HCT116 (cell line): ENCODE measurements around the gene GNG7. TPM values are rescaled to one million over a fixed set of nuclear protein-coding genes. Genes with fewer than 3 reads are reported as not detected.

Source experiments
- ATAC-seq: fragments of 200-7000 bp; cut with Tn5 transposase; 2 replicates; pipeline ENCODE4 v1.9.1; 2020; ENCODE audit warnings: mild to moderate bottlenecking, moderate library complexity
- BruUV-seq: library from RNA; stranded (reverse); fragments of 400-500 nt; replicated peaks from 2 replicates; lab custom pipeline; 2021; lab: Mats Ljungman, UMichigan
- CTCF ChIA-PET: fragments of 300-600 bp; sonication (Branson Sonifier 250); formaldehyde crosslinking; loops from one replicate; lab custom pipeline; 2021; ENCODE audit warnings: antibody characterized with exemption; lab: Charles Lee
- POLR2A ChIA-PET: fragments of 300-600, 350-600 bp; sonication (Branson Sonifier 250); formaldehyde crosslinking; loops from one replicate; lab custom pipeline; 2021; ENCODE audit warnings: antibody characterized with exemption; lab: Charles Lee
- RAD21 ChIA-PET, 2 experiments: fragments of 300-600 bp; sonication (Branson Sonifier 250); formaldehyde crosslinking; loops; one replicate each; lab custom pipeline; 2023; ENCODE audit warnings: low total read pairs in 2 of 2; ENCODE audit not compliant: uncharacterized antibody in 2 of 2, unreplicated experiment in 2 of 2, low non-redundant PET in 1 of 2; lab: Charles Lee
- DNase-seq: peaks from one replicate; pipeline ENCODE4 v3.0.0-alpha.2; 2010; ENCODE audit warnings: low read depth, low spot score
- H2AFZ ChIP-seq: fragments of 200-600 bp; shearing (Covaris generic), sonication (generic); 2 replicates; pipeline ENCODE4 v1.6.1; 2017; ENCODE audit warnings: low read depth, mixed run types, mixed read lengths, antibody characterized with exemption, low read length; ENCODE audit not compliant: poor library complexity, severe bottlenecking
- H3K27ac ChIP-seq: 2 replicates; pipeline ENCODE4 v1.5.1; 2012; ENCODE audit warnings: low read depth, low read length
- H3K27me3 ChIP-seq: fragments of 200-600 bp; sonication (generic); 2 replicates; pipeline ENCODE4 v1.6.1; 2016; ENCODE audit warnings: mixed run types, low read length, mixed read lengths; ENCODE audit not compliant: insufficient read depth
- H3K36me3 ChIP-seq, 2 experiments: fragments of 200-500 bp in 1 of 2; fragments of 200-600 bp in 1 of 2; sonication (Bioruptor generic) in 1 of 2; sonication (generic) in 1 of 2; 2 replicates each; pipeline versions ENCODE4 v1.5.1 to v1.6.1; 2014 to 2016; ENCODE audit warnings: low read length in 2 of 2, inconsistent platforms in 1 of 2, mixed read lengths in 1 of 2, mixed run types in 1 of 2; ENCODE audit not compliant: insufficient read depth in 2 of 2, control insufficient read depth in 1 of 2
- H3K4me1 ChIP-seq, 2 experiments: fragments of 200-600 bp in 1 of 2; sonication (generic) in 1 of 2; 2 replicates each; pipeline versions ENCODE4 v1.5.1 to v1.6.1; 2012 to 2017; ENCODE audit warnings: low read length in 2 of 2, inconsistent platforms in 1 of 2, mild to moderate bottlenecking in 1 of 2, mixed read lengths in 1 of 2, mixed run types in 1 of 2, moderate library complexity in 1 of 2; ENCODE audit not compliant: insufficient read depth in 2 of 2, control insufficient read depth in 1 of 2
- H3K4me2 ChIP-seq: fragments of 200-600 bp; sonication (generic); 2 replicates; pipeline ENCODE4 v1.6.1; 2017; ENCODE audit warnings: mixed run types, low read length, mixed read lengths
- H3K4me3 ChIP-seq, 2 experiments: fragments of 200-600 bp in 1 of 2; sonication (generic) in 1 of 2; replicated peaks in 1 of 2; 2 replicates each; pipeline ENCODE4 v1.5.1; 2011 to 2016; ENCODE audit warnings: low read length in 2 of 2, control low read depth in 1 of 2, low read depth in 1 of 2, mild to moderate bottlenecking in 1 of 2, mixed read lengths in 1 of 2, mixed run types in 1 of 2
- H3K79me2 ChIP-seq: fragments of 200-600 bp; sonication (generic); 2 replicates; pipeline ENCODE4 v1.6.1; 2017; ENCODE audit warnings: mild to moderate bottlenecking, mixed run types, low read length, moderate library complexity, mixed read lengths; ENCODE audit not compliant: insufficient read depth
- H3K9ac ChIP-seq: fragments of 200-600 bp; sonication (generic); 2 replicates; pipeline ENCODE4 v1.6.1; 2016; ENCODE audit warnings: low read length, mixed read lengths
- H3K9me2 ChIP-seq: fragments of 200-600 bp; sonication (generic), shearing (Covaris generic); 2 replicates; pipeline ENCODE4 v1.6.1; 2017; ENCODE audit warnings: mixed run types, mild to moderate bottlenecking, moderate library complexity; ENCODE audit not compliant: insufficient read depth
- H3K9me3 ChIP-seq, 2 experiments: fragments of 200-500 bp in 1 of 2; fragments of 200-600 bp in 1 of 2; sonication (Bioruptor generic) in 1 of 2; sonication (generic) in 1 of 2; 2 replicates each; pipeline ENCODE4 v1.6.1; 2014 to 2017; ENCODE audit warnings: low read length in 2 of 2, mixed read lengths in 2 of 2, inconsistent platforms in 1 of 2, low read depth in 1 of 2, mild to moderate bottlenecking in 1 of 2, mixed run types in 1 of 2, moderate library complexity in 1 of 2; ENCODE audit not compliant: control insufficient read depth in 1 of 2, insufficient read depth in 1 of 2
- H4K20me1 ChIP-seq: fragments of 200-600 bp; sonication (generic), shearing (Covaris generic); 2 replicates; pipeline ENCODE4 v1.6.1; 2017; ENCODE audit warnings: mixed run types, mild to moderate bottlenecking, moderate library complexity; ENCODE audit not compliant: insufficient read depth
- CBX3 ChIP-seq: IDR thresholded peaks from 2 replicates; pipeline ENCODE4 v1.6.1; 2012; ENCODE audit warnings: low read depth
- CEBPB ChIP-seq: IDR thresholded peaks from 2 replicates; pipeline ENCODE4 v1.6.1; 2012; ENCODE audit warnings: low read depth
- EGR1 ChIP-seq: IDR thresholded peaks from 2 replicates; pipeline ENCODE4 v1.6.1; 2012; ENCODE audit warnings: low read depth
- ELF1 ChIP-seq: IDR thresholded peaks from 2 replicates; pipeline ENCODE4 v1.6.1; 2012; ENCODE audit warnings: low read depth, borderline replicate concordance
- EZH2 ChIP-seq: fragments of 200-600 bp; sonication (generic); IDR thresholded peaks from 2 replicates; pipeline ENCODE4 v1.6.1; 2017; ENCODE audit warnings: antibody characterized with exemption, mixed run types
- EZH2phosphoT487 ChIP-seq: fragments of 200-600 bp; IDR thresholded peaks from 2 replicates; pipeline ENCODE4 v1.6.1; 2018; ENCODE audit warnings: antibody characterized with exemption, borderline replicate concordance
- FOSL1 ChIP-seq: IDR thresholded peaks from 2 replicates; pipeline ENCODE4 v1.6.1; 2012; ENCODE audit warnings: low read depth
- JUND ChIP-seq: IDR thresholded peaks from 2 replicates; pipeline ENCODE4 v1.6.1; 2012
- POLR2A ChIP-seq: IDR thresholded peaks from 2 replicates; pipeline ENCODE4 v1.7.0; 2011; ENCODE audit warnings: borderline replicate concordance; ENCODE audit not compliant: insufficient read depth, insufficient read length; ENCODE audit errors: extremely low read depth
- SIN3A ChIP-seq: IDR thresholded peaks from 2 replicates; pipeline ENCODE4 v1.6.1; 2012; ENCODE audit warnings: low read depth
- SRF ChIP-seq: IDR thresholded peaks from 2 replicates; pipeline ENCODE4 v1.6.1; 2012; ENCODE audit warnings: low read depth
- YY1 ChIP-seq: IDR thresholded peaks from 2 replicates; pipeline ENCODE4 v1.6.1; 2011; ENCODE audit warnings: low read length, low read depth, moderate library complexity, mild to moderate bottlenecking; ENCODE audit not compliant: insufficient replicate concordance; ENCODE audit errors: extremely low read depth
- ZFX ChIP-seq: fragments of 450-650 bp; IDR thresholded peaks from 2 replicates; pipeline ENCODE4 v1.6.1; 2017
- ZNF274 ChIP-seq: fragments of 200-500 bp; sonication (Bioruptor generic); IDR thresholded peaks from 2 replicates; pipeline ENCODE4 v1.6.1; 2014; ENCODE audit warnings: mild to moderate bottlenecking, low read depth, low read length, inconsistent platforms
- intact Hi-C: fragments of 100-400 bp; cut with micrococcal nuclease; formaldehyde crosslinking; loops from 2 replicates; pipeline ENCODE4 v1.10.0; 2022
- total RNA-seq: library from RNA; stranded (reverse); gene quantifications from one replicate; pipeline ENCODE4 v1.2.1, GENCODE V29; 2021; ENCODE audit not compliant: unreplicated experiment
- TF ChIP-seq, protein P1 (sequence below), 3 experiments: fragments of 200-600 bp in 1 of 3; sonication (generic) in 1 of 3; IDR thresholded peaks in 2 of 3; conservative IDR thresholded peaks in 1 of 3; 2 replicates each; pipeline ENCODE4 v1.5.1; 2012 to 2017; ENCODE audit warnings: low read depth in 2 of 3, low read length in 2 of 3, antibody characterized with exemption in 1 of 3, borderline replicate concordance in 1 of 3, control low read depth in 1 of 3, mild to moderate bottlenecking in 1 of 3, mixed read lengths in 1 of 3, mixed run types in 1 of 3, moderate library complexity in 1 of 3; ENCODE audit not compliant: insufficient read depth in 1 of 3
- TF ChIP-seq, protein P2 (sequence below): IDR thresholded peaks from 2 replicates; pipeline ENCODE4 v1.6.1; 2011; ENCODE audit warnings: mild to moderate bottlenecking, low read length, moderate library complexity; ENCODE audit not compliant: insufficient replicate concordance; ENCODE audit errors: extremely low read depth
- TF ChIP-seq, protein P3 (sequence below): IDR thresholded peaks from 2 replicates; pipeline ENCODE4 v1.6.1; 2012

Gene GNG7
- total RNA-seq, 1 experiment from 2014 or later = 11.3 TPM

DNA sequence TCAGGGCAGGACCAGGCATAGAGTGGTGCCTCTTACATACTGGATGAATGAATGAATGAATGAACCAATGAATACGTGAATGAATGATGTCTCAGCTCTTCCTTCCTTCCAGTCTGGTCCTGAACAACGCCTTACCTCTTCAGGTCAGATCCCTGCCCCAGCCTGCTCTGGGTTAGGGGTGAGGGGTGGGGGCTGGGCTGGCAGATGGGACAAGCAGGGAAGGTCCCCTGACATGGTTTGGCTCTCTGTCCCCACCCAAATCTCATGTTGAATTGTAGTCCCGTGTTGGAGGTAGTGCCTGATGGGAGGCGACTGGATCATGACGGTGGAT lies 9.3 kb upstream of the GNG7 start (continued):
- TF ChIP-seq, protein P1, sequence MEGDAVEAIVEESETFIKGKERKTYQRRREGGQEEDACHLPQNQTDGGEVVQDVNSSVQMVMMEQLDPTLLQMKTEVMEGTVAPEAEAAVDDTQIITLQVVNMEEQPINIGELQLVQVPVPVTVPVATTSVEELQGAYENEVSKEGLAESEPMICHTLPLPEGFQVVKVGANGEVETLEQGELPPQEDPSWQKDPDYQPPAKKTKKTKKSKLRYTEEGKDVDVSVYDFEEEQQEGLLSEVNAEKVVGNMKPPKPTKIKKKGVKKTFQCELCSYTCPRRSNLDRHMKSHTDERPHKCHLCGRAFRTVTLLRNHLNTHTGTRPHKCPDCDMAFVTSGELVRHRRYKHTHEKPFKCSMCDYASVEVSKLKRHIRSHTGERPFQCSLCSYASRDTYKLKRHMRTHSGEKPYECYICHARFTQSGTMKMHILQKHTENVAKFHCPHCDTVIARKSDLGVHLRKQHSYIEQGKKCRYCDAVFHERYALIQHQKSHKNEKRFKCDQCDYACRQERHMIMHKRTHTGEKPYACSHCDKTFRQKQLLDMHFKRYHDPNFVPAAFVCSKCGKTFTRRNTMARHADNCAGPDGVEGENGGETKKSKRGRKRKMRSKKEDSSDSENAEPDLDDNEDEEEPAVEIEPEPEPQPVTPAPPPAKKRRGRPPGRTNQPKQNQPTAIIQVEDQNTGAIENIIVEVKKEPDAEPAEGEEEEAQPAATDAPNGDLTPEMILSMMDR (IDR thresholded peaks at IDR 0.05 in 2 of 3, conservative IDR thresholded peaks at IDR 0.05 in 1 of 3; ENCODE audit: borderline replicate concordance in 1 of 3, insufficient read depth in 1 of 3, low read depth in 2 of 3, low read length in 2 of 3) = no peak
- TF ChIP-seq ELF1 (no peak), SIN3A (no peak), FOSL1 (no peak), EZH2phosphoT487 (no peak), SRF (no peak), EGR1 (no peak), POLR2A (no peak), CEBPB (no peak)

DNA sequence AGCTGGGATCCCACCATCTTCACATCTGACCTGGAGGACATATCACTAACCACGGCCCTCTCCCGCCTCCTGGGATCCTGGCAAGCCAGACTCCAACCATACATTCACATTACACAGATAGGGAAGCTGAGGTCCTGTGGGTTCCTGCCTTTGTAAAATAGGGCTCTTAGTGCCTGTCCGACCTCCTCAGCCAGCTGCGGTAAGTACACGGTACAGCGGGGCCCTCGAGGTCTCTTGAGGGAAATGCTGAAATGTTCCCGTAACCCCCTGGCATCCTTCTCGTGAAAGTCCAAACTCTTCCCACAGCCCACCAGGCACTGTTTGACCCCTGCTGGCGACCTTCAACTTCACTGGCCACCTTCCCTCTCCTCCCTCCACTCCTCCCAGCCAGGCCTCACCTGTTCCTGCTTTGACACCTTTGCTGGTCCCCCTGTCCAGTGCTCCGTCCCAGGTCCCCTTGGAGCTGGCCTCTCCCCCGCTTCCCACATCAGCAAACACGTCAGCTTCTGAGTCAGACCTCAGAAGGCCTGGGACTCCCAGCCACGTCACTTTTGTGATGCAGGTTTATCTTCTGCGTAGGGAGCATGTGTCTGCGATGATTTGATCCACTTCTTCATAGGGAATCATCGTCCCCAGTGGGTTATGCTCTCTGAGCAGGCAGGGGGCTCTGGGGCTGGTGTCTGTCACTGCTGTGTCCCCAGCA lies 8.8 kb upstream of the GNG7 start:
- intact Hi-C loops = no loop called here
- Histone ChIP-seq H3K9ac (no peak overlapping the region), H3K9me3 (peaks cover 10 to 11% of the 10 kb centered on the region in 2 experiments; a peak in 3 of 4 replicates), H3K4me1 (no peaks in the 10 kb centered on the region), H3K79me2 (no peaks in the 10 kb centered on the region), H3K27me3 (no peaks in the 10 kb centered on the region), H3K36me3 (peaks cover 0 to 5% of the 10 kb centered on the region in 2 experiments; a peak in 1 of 4 replicates), H2AFZ (no peak overlapping the region), H4K20me1 (no peaks in the 10 kb centered on the region), H3K4me2 (no peak overlapping the region), H3K27ac (no peak overlapping the region), H3K4me3 (no peak overlapping the region), H3K9me2 (no peaks in the 10 kb centered on the region)
- POLR2A ChIA-PET = no interaction called here
- no TSS peak for BruUV-seq
- RAD21 ChIA-PET = no interaction called here
- ATAC-seq (no peak; the same call in 1 of the 2 replicates), DNase-seq (no peak)
- TF ChIP-seq YY1 (no peak), EGR1 (no peak), SRF (no peak), ZFX (no peak), JUND (no peak), CBX3 (no peak), EZH2 (no peak), FOSL1 (no peak), ELF1 (no peak), SIN3A (no peak), ZNF274 (no peak)
- TF ChIP-seq, protein P2, sequence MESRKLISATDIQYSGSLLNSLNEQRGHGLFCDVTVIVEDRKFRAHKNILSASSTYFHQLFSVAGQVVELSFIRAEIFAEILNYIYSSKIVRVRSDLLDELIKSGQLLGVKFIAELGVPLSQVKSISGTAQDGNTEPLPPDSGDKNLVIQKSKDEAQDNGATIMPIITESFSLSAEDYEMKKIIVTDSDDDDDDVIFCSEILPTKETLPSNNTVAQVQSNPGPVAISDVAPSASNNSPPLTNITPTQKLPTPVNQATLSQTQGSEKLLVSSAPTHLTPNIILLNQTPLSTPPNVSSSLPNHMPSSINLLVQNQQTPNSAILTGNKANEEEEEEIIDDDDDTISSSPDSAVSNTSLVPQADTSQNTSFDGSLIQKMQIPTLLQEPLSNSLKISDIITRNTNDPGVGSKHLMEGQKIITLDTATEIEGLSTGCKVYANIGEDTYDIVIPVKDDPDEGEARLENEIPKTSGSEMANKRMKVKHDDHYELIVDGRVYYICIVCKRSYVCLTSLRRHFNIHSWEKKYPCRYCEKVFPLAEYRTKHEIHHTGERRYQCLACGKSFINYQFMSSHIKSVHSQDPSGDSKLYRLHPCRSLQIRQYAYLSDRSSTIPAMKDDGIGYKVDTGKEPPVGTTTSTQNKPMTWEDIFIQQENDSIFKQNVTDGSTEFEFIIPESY = no peak
- TF ChIP-seq, protein P1 (IDR thresholded peaks at IDR 0.05 in 2 of 3, conservative IDR thresholded peaks at IDR 0.05 in 1 of 3; ENCODE audit: borderline replicate concordance in 1 of 3, insufficient read depth in 1 of 3, low read depth in 2 of 3, low read length in 2 of 3) = no peak
- TF ChIP-seq, protein P3, sequence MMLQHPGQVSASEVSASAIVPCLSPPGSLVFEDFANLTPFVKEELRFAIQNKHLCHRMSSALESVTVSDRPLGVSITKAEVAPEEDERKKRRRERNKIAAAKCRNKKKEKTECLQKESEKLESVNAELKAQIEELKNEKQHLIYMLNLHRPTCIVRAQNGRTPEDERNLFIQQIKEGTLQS = no peak
- CTCF ChIA-PET = no interaction called here
